K562 (cell line): ENCODE results near the gene ZBTB20. TPM values are rescaled to one million over a fixed set of nuclear protein-coding genes. Genes with fewer than 3 reads are reported as not detected.

Source experiments
- ATAC-seq: fragments of 200-7000 bp; cut with Tn5 transposase; 3 replicates; pipeline ENCODE4 v1.9.1; 2020; ENCODE audit warnings: moderate library complexity
- BruUV-seq: library from RNA; stranded (reverse); fragments of 400-500 nt; replicated peaks from 2 replicates; lab custom pipeline; 2021; lab: Mats Ljungman, UMichigan
- CTCF ChIA-PET: fragments of 300-600 bp; formaldehyde crosslinking; extraction: SDS; loops from one replicate; lab custom pipeline; 2021; ENCODE audit warnings: low intra/inter-chr PET ratio; lab: Yijun Ruan, JAX
- POLR2A ChIA-PET: fragments of 300-600, 350-650 bp; sonication (Branson Sonifier 250); formaldehyde crosslinking; extraction: SDS; loops from one replicate; lab custom pipeline; 2021; ENCODE audit warnings: antibody characterized with exemption, inconsistent platforms; lab: Yijun Ruan, JAX
- DNase-seq, 4 experiments: peaks; one replicate each; pipeline versions ENCODE4 v3.0.0 to v3.0.0-alpha.2; 2011 to 2018; ENCODE audit warnings: low spot score in 3 of 4, mixed read lengths in 3 of 4; ENCODE audit errors: extremely low read depth in 1 of 4
- FAIRE-seq: peaks from 2 replicates; lab custom pipeline; 2011; peaks lifted over from hg19 to GRCh38; lab: Jason Lieb, UNC
- H2AFZ ChIP-seq: 2 replicates; pipeline ENCODE4 v1.6.0; 2011; ENCODE audit warnings: low read depth, low read length, control low read depth, inconsistent platforms
- H3K27ac ChIP-seq: fragments of 200-600 bp; 3 replicates; pipeline ENCODE4 v1.8.0; 2011; ENCODE audit warnings: low read depth, mild to moderate bottlenecking, control low read depth, inconsistent platforms, low read length, moderate library complexity, mixed read lengths; ENCODE audit errors: extremely low read depth
- H3K27me3 ChIP-seq, 2 experiments: fragments of 300-600 bp in 1 of 2; 2 replicates in 1 of 2; 3 replicates in 1 of 2; pipeline versions ENCODE4 v1.6.0 to v1.8.0; 2011; ENCODE audit warnings: inconsistent platforms in 2 of 2, low read length in 2 of 2, mild to moderate bottlenecking in 1 of 2, mixed read lengths in 1 of 2, moderate library complexity in 1 of 2; ENCODE audit not compliant: control insufficient read depth in 2 of 2, insufficient read depth in 2 of 2
- H3K36me3 ChIP-seq: fragments of 300-600 bp; 3 replicates; pipeline ENCODE4 v1.8.0; 2011; ENCODE audit warnings: mild to moderate bottlenecking, low read length, inconsistent platforms; ENCODE audit not compliant: control insufficient read depth, insufficient read depth
- H3K4me1 ChIP-seq, 2 experiments: fragments of 200-600 bp in 1 of 2; replicated peaks in 1 of 2; 2 replicates in 1 of 2; 3 replicates in 1 of 2; pipeline versions ENCODE4 v1.5.1 to v1.8.0; 2011; ENCODE audit warnings: inconsistent platforms in 2 of 2, low read length in 2 of 2, mild to moderate bottlenecking in 1 of 2, mixed read lengths in 1 of 2, moderate library complexity in 1 of 2; ENCODE audit not compliant: control insufficient read depth in 2 of 2, insufficient read depth in 2 of 2
- H3K4me2 ChIP-seq: 2 replicates; pipeline ENCODE4 v1.6.1; 2011; ENCODE audit warnings: low read length, control low read depth, inconsistent platforms, mixed read lengths; ENCODE audit not compliant: insufficient read depth
- H3K4me3 ChIP-seq: fragments of 200-600 bp; sonication (generic), shearing (Covaris generic); 2 replicates; pipeline ENCODE4 v1.5.1; 2016; ENCODE audit warnings: control low read depth, inconsistent platforms
- H3K79me2 ChIP-seq: fragments of 200-600 bp; 3 replicates; pipeline ENCODE4 v1.8.0; 2011; ENCODE audit warnings: low read length, inconsistent platforms; ENCODE audit not compliant: control insufficient read depth, insufficient read depth
- H3K9ac ChIP-seq, 2 experiments: 2 replicates each; pipeline versions ENCODE4 v1.6.0 to v1.6.1; 2011; ENCODE audit warnings: low read depth in 2 of 2, low read length in 2 of 2, control low read depth in 1 of 2, inconsistent platforms in 1 of 2, mild to moderate bottlenecking in 1 of 2, mixed read lengths in 1 of 2; ENCODE audit not compliant: insufficient read depth in 1 of 2
- H3K9me1 ChIP-seq: one replicate; pipeline ENCODE4 v1.6.0; 2011; ENCODE audit warnings: inconsistent platforms, mild to moderate bottlenecking, low read length, moderate library complexity; ENCODE audit not compliant: control insufficient read depth, insufficient read depth
- H3K9me3 ChIP-seq: replicated peaks from 2 replicates; pipeline ENCODE4 v1.5.1; 2011; ENCODE audit warnings: low read depth, low read length, inconsistent platforms; ENCODE audit not compliant: control insufficient read depth, insufficient read depth
- H4K20me1 ChIP-seq: replicated peaks from 2 replicates; pipeline ENCODE4 v1.6.1; 2011; ENCODE audit warnings: low read length, inconsistent platforms, mixed read lengths; ENCODE audit not compliant: control insufficient read depth, insufficient read depth
- CEBPB ChIP-seq: fragments of 450-650 bp; IDR thresholded peaks from 2 replicates; pipeline ENCODE4 v1.6.1; 2016; ENCODE audit warnings: missing genetic modification characterization, missing compliant biosample characterization
- DEAF1 ChIP-seq: fragments of 450-650 bp; formaldehyde crosslinking; IDR thresholded peaks from 2 replicates; pipeline ENCODE4 v1.4.0; 2020; ENCODE audit warnings: mild to moderate bottlenecking, moderate library complexity
- E2F6 ChIP-seq, 2 experiments: IDR thresholded peaks; 2 replicates each; pipeline ENCODE4 v1.6.1; 2011; ENCODE audit warnings: borderline replicate concordance in 1 of 2, control low read depth in 1 of 2, low read depth in 1 of 2, low read length in 1 of 2, mild to moderate bottlenecking in 1 of 2, mixed read lengths in 1 of 2, moderate library complexity in 1 of 2; ENCODE audit not compliant: insufficient read depth in 1 of 2, insufficient read length in 1 of 2, poor library complexity in 1 of 2, severe bottlenecking in 1 of 2; ENCODE audit errors: extremely low read depth in 1 of 2
- MAFG ChIP-seq: fragments of 450-650 bp; conservative IDR thresholded peaks from 2 replicates; pipeline ENCODE4 v1.6.1; 2016; ENCODE audit warnings: missing genetic modification characterization, missing compliant biosample characterization
- NR2F6 ChIP-seq: fragments of 450-650 bp; formaldehyde crosslinking; IDR thresholded peaks from 2 replicates; pipeline ENCODE4 v1.4.0; 2020; ENCODE audit warnings: mild to moderate bottlenecking
- NRF1 ChIP-seq, 2 experiments: fragments of 450-650 bp; IDR thresholded peaks in 1 of 2; conservative IDR thresholded peaks in 1 of 2; 2 replicates each; pipeline ENCODE4 v1.6.1; 2014; ENCODE audit warnings: mild to moderate bottlenecking in 2 of 2
- PTRF ChIP-seq: fragments of 450-650 bp; IDR thresholded peaks from 2 replicates; pipeline ENCODE4 v1.6.1; 2016; ENCODE audit warnings: mild to moderate bottlenecking, missing genetic modification characterization, missing compliant biosample characterization
- SRSF9 ChIP-seq: fragments of 200-400 bp; formaldehyde crosslinking; IDR thresholded peaks from 2 replicates; pipeline ENCODE4 v1.6.1; 2017; ENCODE audit warnings: low read depth, low read length, borderline replicate concordance
- TCF3 ChIP-seq: sonication (generic); formaldehyde crosslinking; IDR thresholded peaks from 2 replicates; pipeline ENCODE4 v1.4.0; 2020; ENCODE audit warnings: mild to moderate bottlenecking, missing genetic modification reagents
- ZFP1 ChIP-seq: fragments of 450-650 bp; formaldehyde crosslinking; IDR thresholded peaks from 2 replicates; pipeline ENCODE4 v1.4.0; 2020; ENCODE audit warnings: mild to moderate bottlenecking, mixed read lengths
- WGBS: fragments of 100-300 bp; shearing (Covaris generic); methylation state at CpG from one replicate; pipeline ENCODE4 v1.1.6; 2016; ENCODE audit warnings: low coverage, mixed read lengths; ENCODE audit not compliant: insufficient coverage; ENCODE audit errors: missing lambda C conversion rate; 5-methylcytosine and 5-hydroxymethylcytosine counted together
- in situ Hi-C: fragments of 300-500 bp; cut with MboI; formaldehyde crosslinking; loops from 4 replicates; pipeline ENCODE4 v1.15.0; 2018; ENCODE audit warnings: inconsistent platforms, mixed read lengths
- intact Hi-C: fragments of 100-400 bp; cut with micrococcal nuclease; formaldehyde crosslinking; loops from 2 replicates; pipeline ENCODE4 v1.14.2; 2022
- polyA plus RNA-seq, 8 experiments: library from polyadenylated mRNA; depleted of rRNA in 4 of 8; stranded (reverse) in 5 of 8; unstranded in 3 of 8; fragments of >200 nt; fragmentation: Nextera tagmentation in 2 of 8; fragmentation: Illumina TruSeq in 1 of 8; extraction: Ambion mirVana in 2 of 8; extraction: Trizol in 1 of 8; gene quantifications; 2 replicates each; pipeline versions ENCODE4 v1.2.1 to v1.2.3, GENCODE V29; 2011 to 2014; ENCODE audit warnings: inconsistent platforms in 1 of 8, missing spikeins in 1 of 8
- total RNA-seq, 7 experiments: library from RNA; depleted of rRNA in 6 of 7; stranded (reverse); fragments of >200 nt in 6 of 7; fragmentation: Illumina TruSeq in 2 of 7; extraction: Trizol in 2 of 7; gene quantifications; 2 replicates each; pipeline versions ENCODE4 v1.2.1 to v1.2.3, GENCODE V29; 2011 to 2021; ENCODE audit warnings: low replicate concordance in 1 of 7
- TF ChIP-seq, protein P1 (sequence below), 3 experiments: IDR thresholded peaks in 2 of 3; conservative IDR thresholded peaks in 1 of 3; 2 replicates each; pipeline ENCODE4 v1.5.1; 2011 to 2012; ENCODE audit warnings: low read length in 3 of 3, mild to moderate bottlenecking in 3 of 3, control low read depth in 2 of 3, improper control_type of control experiment in 1 of 3, inconsistent platforms in 1 of 3, low read depth in 1 of 3, mixed read lengths in 1 of 3, moderate library complexity in 1 of 3; ENCODE audit not compliant: insufficient read depth in 2 of 3
- TF ChIP-seq, protein P2 (sequence below), 2 experiments: fragments of 450-650 bp in 1 of 2; sonication (generic) in 1 of 2; formaldehyde crosslinking in 1 of 2; IDR thresholded peaks in 1 of 2; conservative IDR thresholded peaks in 1 of 2; 2 replicates each; pipeline versions ENCODE4 v1.6.1 to v1.8.1; 2016 to 2023; ENCODE audit warnings: mild to moderate bottlenecking in 2 of 2, moderate library complexity in 2 of 2, inconsistent platforms in 1 of 2, missing genetic modification reagents in 1 of 2

The ZBTB20 gene
- total and polyA plus RNA-seq, 9 of the 15 experiments (the other 6 are each of a cell fraction or from before 2014, with no cell fraction given), result 0.17 to 1.7 (median 0.45) TPM

DNA sequence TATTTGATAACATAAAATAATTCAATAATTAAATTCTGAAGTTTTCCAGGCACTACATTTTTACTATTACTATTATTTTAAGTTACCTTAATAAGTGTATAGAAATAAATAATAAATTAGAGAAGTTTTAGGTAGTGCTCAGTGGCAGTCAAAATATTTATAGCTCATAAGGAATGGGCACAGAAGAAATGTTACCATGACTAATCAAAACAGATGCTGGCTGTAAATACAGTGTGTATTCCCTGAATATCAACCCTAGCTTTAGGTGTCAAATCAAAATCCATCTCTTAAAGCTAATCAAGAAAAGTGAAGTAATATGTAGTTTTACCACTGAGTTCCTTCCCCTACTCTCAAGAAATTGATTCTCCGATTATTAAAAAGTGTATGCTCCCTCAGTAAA, 35.5 kb downstream of the ZBTB20 start:
- ChIA-PET CTCF (no interaction called here), POLR2A (no interaction called here)
- in situ Hi-C loops (no loop called here), intact Hi-C loops (no loop called here)
- H3K79me2 ChIP-seq, result no peaks in the 10 kb centered on the region
- ATAC-seq, result no peak
- H3K27ac ChIP-seq, result no peak overlapping the region
- H4K20me1 ChIP-seq, result no peaks in the 10 kb centered on the region
- FAIRE-seq, result no peak
- no peak overlapping the region for H3K4me2 ChIP-seq
- no peaks in the 10 kb centered on the region for H3K27me3 ChIP-seq
- no peak overlapping the region for H3K4me3 ChIP-seq
- WGBS, result 14% methylated on average over 1 of the region's 1 CpG
- no peak overlapping the region for H3K9ac ChIP-seq
- no peaks in the 10 kb centered on the region for H3K9me3 ChIP-seq
- DNase-seq, result no peak
- no TSS peak for BruUV-seq
- TF ChIP-seq E2F6 (IDR thresholded peaks at IDR 0.05; ENCODE audit: borderline replicate concordance in 1 of 2, extremely low read depth in 1 of 2, insufficient read depth in 1 of 2, insufficient read length in 1 of 2, low read depth in 1 of 2, low read length in 1 of 2, poor library complexity in 1 of 2, severe bottlenecking in 1 of 2) (no peak), DEAF1 (CRISPR knock-in tag) (no peak), NR2F6 (CRISPR knock-in tag) (no peak), SRSF9 (no peak), TCF3 (CRISPR knock-in tag) (no peak), PTRF (tag) (no peak), CEBPB (tag) (no peak), ZFP1 (CRISPR knock-in tag) (no peak), NRF1 (conservative IDR thresholded peaks at IDR 0.05 in 1 of 2, IDR thresholded peaks at IDR 0.05 in 1 of 2) (no peak), MAFG (tag) (no peak)
- TF ChIP-seq, protein P1, sequence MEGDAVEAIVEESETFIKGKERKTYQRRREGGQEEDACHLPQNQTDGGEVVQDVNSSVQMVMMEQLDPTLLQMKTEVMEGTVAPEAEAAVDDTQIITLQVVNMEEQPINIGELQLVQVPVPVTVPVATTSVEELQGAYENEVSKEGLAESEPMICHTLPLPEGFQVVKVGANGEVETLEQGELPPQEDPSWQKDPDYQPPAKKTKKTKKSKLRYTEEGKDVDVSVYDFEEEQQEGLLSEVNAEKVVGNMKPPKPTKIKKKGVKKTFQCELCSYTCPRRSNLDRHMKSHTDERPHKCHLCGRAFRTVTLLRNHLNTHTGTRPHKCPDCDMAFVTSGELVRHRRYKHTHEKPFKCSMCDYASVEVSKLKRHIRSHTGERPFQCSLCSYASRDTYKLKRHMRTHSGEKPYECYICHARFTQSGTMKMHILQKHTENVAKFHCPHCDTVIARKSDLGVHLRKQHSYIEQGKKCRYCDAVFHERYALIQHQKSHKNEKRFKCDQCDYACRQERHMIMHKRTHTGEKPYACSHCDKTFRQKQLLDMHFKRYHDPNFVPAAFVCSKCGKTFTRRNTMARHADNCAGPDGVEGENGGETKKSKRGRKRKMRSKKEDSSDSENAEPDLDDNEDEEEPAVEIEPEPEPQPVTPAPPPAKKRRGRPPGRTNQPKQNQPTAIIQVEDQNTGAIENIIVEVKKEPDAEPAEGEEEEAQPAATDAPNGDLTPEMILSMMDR (IDR thresholded peaks at IDR 0.05 in 2 of 3, conservative IDR thresholded peaks at IDR 0.05 in 1 of 3; ENCODE audit: insufficient read depth in 2 of 3, low read depth in 1 of 3, low read length in 3 of 3), result no peak
- TF ChIP-seq, protein P2, sequence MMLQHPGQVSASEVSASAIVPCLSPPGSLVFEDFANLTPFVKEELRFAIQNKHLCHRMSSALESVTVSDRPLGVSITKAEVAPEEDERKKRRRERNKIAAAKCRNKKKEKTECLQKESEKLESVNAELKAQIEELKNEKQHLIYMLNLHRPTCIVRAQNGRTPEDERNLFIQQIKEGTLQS (IDR thresholded peaks at IDR 0.05), result no peak
- TF ChIP-seq, protein P2 (CRISPR knock-in tag; conservative IDR thresholded peaks at IDR 0.05), result no peak
- no peaks in the 10 kb centered on the region for H3K36me3 ChIP-seq
- no peak overlapping the region for H2AFZ ChIP-seq
- H3K9me1 ChIP-seq, result no peaks in the 10 kb centered on the region
- H3K4me1 ChIP-seq, result no peaks in the 10 kb centered on the region
